Vagina (tissue), 2 donors: ENCODE measurements around the gene AGPAT4.

Source experiments
- POLR2A ChIP-seq, 2 donors: fragments of 450-650 bp; IDR thresholded peaks; one replicate each; pipeline ENCODE4 v1.6.1; 2017; ENCODE audit warnings: antibody characterized with exemption in 2 of 2, mild to moderate bottlenecking in 2 of 2, moderate library complexity in 2 of 2
- POLR2AphosphoS5 ChIP-seq, 2 donors: sonication (generic); formaldehyde crosslinking; IDR thresholded peaks; one replicate each; pipeline ENCODE4 v1.9.0; 2017; ENCODE audit warnings: antibody characterized with exemption in 2 of 2, mild to moderate bottlenecking in 2 of 2, low read depth in 1 of 2; ENCODE audit not compliant: insufficient read depth in 1 of 2
- TF ChIP-seq, protein P1 (sequence below), 3 experiments: fragments of 450-650 bp in 2 of 3; fragments of 200-600 bp in 1 of 3; sonication (generic) in 1 of 3; IDR thresholded peaks; one replicate each; pipeline ENCODE4 v1.5.1; 2017 to 2019; ENCODE audit warnings: antibody characterized with exemption in 3 of 3, mild to moderate bottlenecking in 2 of 3, moderate library complexity in 2 of 3

- TF ChIP-seq, protein P1, sequence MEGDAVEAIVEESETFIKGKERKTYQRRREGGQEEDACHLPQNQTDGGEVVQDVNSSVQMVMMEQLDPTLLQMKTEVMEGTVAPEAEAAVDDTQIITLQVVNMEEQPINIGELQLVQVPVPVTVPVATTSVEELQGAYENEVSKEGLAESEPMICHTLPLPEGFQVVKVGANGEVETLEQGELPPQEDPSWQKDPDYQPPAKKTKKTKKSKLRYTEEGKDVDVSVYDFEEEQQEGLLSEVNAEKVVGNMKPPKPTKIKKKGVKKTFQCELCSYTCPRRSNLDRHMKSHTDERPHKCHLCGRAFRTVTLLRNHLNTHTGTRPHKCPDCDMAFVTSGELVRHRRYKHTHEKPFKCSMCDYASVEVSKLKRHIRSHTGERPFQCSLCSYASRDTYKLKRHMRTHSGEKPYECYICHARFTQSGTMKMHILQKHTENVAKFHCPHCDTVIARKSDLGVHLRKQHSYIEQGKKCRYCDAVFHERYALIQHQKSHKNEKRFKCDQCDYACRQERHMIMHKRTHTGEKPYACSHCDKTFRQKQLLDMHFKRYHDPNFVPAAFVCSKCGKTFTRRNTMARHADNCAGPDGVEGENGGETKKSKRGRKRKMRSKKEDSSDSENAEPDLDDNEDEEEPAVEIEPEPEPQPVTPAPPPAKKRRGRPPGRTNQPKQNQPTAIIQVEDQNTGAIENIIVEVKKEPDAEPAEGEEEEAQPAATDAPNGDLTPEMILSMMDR (IDR thresholded peaks at IDR 0.05): no peak
- TF ChIP-seq POLR2A (IDR thresholded peaks at IDR 0.05) (no peak), POLR2AphosphoS5 (IDR thresholded peaks at IDR 0.05; ENCODE audit: insufficient read depth in 1 of 2, low read depth in 1 of 2) (no peak)
Observed at GRCh38 chr6:161191007-161191406, 82.9 kb downstream of the AGPAT4 start.
